Right atrium auricular region (tissue), 2 donors: ENCODE results near the gene DDX53. TPM values are rescaled to one million over a fixed set of nuclear protein-coding genes. Genes with fewer than 3 reads are reported as not detected.

Experiments used
- DNase-seq: peaks from one replicate; pipeline ENCODE4 v3.0.0-alpha.2; 2019; ENCODE audit warnings: low spot score
- H3K27ac ChIP-seq, 2 donors: fragments of 200-600 bp; sonication (generic); 1 replicate in 1 of 2; 2 replicates in 1 of 2; pipeline ENCODE4 v1.5.1; 2016 to 2019
- H3K27me3 ChIP-seq, 2 donors: fragments of 200-600 bp; sonication (generic); one replicate each; pipeline versions ENCODE4 v1.5.1 to v1.6.0; 2017 to 2019
- H3K36me3 ChIP-seq: fragments of 200-600 bp; sonication (generic); one replicate; pipeline ENCODE4 v1.5.1; 2016
- H3K4me1 ChIP-seq, 2 donors: fragments of 200-600 bp; sonication (generic); one replicate each; pipeline versions ENCODE4 v1.5.1 to v1.6.0; 2017 to 2019
- H3K4me3 ChIP-seq, 2 donors: fragments of 200-600 bp; sonication (generic); 1 replicate in 1 of 2; 2 replicates in 1 of 2; pipeline ENCODE4 v1.5.1; 2017 to 2019; ENCODE audit warnings: mild to moderate bottlenecking in 1 of 2, moderate library complexity in 1 of 2
- H3K9me3 ChIP-seq, 2 donors: fragments of 200-600 bp; sonication (generic); one replicate each; pipeline ENCODE4 v1.5.1; 2019
- total RNA-seq, 2 donors: library from RNA; depleted of rRNA; stranded (reverse); fragments of >200 nt; gene quantifications; one replicate each; pipeline ENCODE4 v1.1.0, GENCODE V29; 2016
- TF ChIP-seq, protein P1 (sequence below), 2 donors: fragments of 200-600 bp; sonication (generic); IDR thresholded peaks; one replicate each; pipeline ENCODE4 v1.5.1; 2019; ENCODE audit warnings: antibody characterized with exemption in 2 of 2

DDX53 gene
- total RNA-seq, 2 donors from 2014 or later: not detected

DNA sequence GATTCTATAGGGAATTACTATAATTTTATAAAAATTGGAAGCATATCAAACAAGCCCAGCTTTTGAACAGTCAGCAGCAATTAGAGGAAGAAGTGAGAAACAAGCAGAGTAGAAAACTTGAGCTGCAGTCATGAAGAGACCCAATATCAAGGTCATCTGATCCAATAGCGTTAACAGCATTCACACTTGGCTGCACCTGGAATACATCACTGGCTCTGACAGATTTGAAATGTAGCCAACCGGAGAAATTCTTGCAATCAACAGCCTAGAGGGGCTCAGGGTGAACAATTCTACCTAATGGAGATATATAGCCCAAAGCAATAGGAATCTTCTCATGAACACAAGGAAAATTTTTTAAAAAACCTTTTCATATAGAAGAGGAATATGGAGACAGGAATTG, 13.6 kb downstream of the DDX53 start:
- Histone ChIP-seq H3K4me3 (no peak overlapping the region), H3K27ac (no peak overlapping the region), H3K27me3 (no peaks in the 10 kb centered on the region), H3K4me1 (no peaks in the 10 kb centered on the region), H3K9me3 (no peaks in the 10 kb centered on the region), H3K36me3 (no peaks in the 10 kb centered on the region)
- TF ChIP-seq, protein P1, sequence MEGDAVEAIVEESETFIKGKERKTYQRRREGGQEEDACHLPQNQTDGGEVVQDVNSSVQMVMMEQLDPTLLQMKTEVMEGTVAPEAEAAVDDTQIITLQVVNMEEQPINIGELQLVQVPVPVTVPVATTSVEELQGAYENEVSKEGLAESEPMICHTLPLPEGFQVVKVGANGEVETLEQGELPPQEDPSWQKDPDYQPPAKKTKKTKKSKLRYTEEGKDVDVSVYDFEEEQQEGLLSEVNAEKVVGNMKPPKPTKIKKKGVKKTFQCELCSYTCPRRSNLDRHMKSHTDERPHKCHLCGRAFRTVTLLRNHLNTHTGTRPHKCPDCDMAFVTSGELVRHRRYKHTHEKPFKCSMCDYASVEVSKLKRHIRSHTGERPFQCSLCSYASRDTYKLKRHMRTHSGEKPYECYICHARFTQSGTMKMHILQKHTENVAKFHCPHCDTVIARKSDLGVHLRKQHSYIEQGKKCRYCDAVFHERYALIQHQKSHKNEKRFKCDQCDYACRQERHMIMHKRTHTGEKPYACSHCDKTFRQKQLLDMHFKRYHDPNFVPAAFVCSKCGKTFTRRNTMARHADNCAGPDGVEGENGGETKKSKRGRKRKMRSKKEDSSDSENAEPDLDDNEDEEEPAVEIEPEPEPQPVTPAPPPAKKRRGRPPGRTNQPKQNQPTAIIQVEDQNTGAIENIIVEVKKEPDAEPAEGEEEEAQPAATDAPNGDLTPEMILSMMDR (IDR thresholded peaks at IDR 0.05): no peak
- no peak for DNase-seq

DNA sequence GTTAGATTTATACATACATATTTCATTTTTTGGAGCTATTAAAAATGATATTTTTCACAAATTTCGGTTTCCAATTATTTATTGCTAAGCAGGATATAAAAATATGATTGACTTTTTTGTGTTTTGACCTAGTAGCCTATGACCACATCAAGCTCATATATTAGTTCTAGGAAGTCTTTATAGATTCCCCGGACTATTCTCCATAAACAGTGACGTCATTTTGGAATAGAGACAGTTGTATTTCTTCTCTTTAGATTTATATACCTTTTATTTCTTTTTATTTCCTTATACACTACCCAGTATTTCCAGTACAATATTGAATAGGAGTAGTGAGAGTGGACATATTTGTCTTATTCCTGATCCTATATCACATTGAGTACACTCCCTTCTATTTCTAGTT, 31.8 kb downstream of the DDX53 start:
- Histone ChIP-seq H3K4me3 (no peak overlapping the region), H3K9me3 (no peaks in the 10 kb centered on the region), H3K27me3 (no peaks in the 10 kb centered on the region), H3K27ac (no peak overlapping the region), H3K4me1 (no peaks in the 10 kb centered on the region), H3K36me3 (no peaks in the 10 kb centered on the region)
- TF ChIP-seq, protein P1 (IDR thresholded peaks at IDR 0.05): no peak
- no peak for DNase-seq

DNA sequence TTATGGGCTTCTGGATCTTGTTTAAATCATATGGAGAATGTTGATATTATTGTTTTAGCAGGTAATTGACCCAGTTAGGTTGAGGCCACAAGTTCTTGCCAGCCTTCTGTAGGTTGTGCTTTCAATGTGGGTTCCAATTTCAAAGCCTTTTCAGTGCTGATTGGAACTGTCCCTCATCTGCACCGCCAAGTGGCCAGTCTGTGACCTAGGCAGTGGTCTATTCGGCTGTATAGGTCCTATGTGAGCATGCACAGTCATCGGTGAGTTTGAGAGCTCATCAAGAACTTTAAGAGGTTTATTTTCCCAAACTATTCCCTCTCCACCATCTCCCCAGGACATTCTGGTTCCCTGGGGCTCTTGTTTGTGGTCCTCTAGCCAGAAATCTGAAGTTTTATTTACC, 35.7 kb downstream of the DDX53 start:
- Histone ChIP-seq H3K4me3 (no peak overlapping the region), H3K36me3 (no peaks in the 10 kb centered on the region), H3K4me1 (no peaks in the 10 kb centered on the region), H3K9me3 (no peaks in the 10 kb centered on the region), H3K27me3 (no peaks in the 10 kb centered on the region), H3K27ac (no peak overlapping the region)
- TF ChIP-seq, protein P1 (IDR thresholded peaks at IDR 0.05): no peak
- no peak for DNase-seq

DNA sequence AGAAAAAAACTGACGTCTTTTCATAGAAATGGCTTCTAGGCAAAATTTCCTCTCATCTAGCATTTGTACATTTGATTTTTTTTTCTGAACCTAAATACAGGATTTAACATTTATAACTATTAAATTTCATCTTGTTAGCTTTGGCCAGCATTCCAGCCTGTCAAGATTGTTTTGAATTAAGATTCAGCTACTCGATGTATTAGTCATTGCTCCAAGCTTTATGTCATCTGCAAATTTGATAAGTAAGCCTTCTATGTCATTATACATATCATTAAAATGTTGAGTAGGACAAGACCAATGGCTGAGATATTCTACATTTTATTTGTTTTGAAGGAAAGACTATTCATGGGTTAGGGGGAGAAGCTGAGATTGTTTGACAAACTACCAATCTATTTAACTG, 46.7 kb downstream of the DDX53 start:
- no peak for DNase-seq
- Histone ChIP-seq H3K9me3 (no peaks in the 10 kb centered on the region), H3K4me1 (no peaks in the 10 kb centered on the region), H3K27me3 (no peaks in the 10 kb centered on the region), H3K36me3 (no peaks in the 10 kb centered on the region), H3K4me3 (no peak overlapping the region), H3K27ac (no peak overlapping the region)
- TF ChIP-seq, protein P1 (IDR thresholded peaks at IDR 0.05): no peak

DNA sequence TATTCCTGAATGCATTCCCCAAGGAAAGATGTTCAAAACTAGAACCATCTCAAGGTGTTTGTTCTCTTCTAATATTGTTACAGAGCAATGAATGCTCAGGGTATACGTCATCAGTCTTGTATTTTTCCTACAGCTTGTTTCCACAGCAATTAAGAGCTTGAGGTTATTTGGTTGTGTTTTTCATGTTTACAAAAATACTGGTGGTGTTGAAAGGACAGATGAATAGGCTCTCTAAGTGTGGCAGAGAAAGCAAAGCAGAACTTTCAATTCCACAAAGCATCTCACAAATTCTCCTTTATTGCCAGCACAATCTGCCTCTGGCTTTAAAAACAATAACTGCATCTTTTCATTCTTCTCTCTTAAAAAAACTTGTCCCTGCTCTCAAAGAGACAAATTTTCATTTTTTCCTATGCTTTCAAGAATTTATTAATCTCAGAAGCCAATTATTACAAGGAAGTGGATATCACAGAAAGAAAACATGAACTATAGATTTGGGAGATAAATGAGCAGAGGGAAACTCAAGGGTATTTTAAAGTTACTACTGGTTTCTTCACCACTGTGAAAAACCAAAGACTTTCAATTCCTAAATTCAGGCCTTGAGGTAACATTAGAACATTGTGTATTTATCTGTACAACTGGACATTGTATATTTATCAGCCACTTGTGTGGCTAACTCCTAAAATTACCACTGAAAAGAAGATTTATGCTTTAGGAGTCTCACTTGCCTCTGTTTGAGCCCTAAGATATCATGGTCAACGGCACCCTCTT, 49.2 kb downstream of the DDX53 start:
- Histone ChIP-seq H3K9me3 (no peaks in the 10 kb centered on the region), H3K4me1 (no peaks in the 10 kb centered on the region), H3K27ac (no peak overlapping the region), H3K27me3 (no peaks in the 10 kb centered on the region), H3K36me3 (no peaks in the 10 kb centered on the region), H3K4me3 (no peak overlapping the region)
- TF ChIP-seq, protein P1 (IDR thresholded peaks at IDR 0.05): no peak
- no peak for DNase-seq

DNA sequence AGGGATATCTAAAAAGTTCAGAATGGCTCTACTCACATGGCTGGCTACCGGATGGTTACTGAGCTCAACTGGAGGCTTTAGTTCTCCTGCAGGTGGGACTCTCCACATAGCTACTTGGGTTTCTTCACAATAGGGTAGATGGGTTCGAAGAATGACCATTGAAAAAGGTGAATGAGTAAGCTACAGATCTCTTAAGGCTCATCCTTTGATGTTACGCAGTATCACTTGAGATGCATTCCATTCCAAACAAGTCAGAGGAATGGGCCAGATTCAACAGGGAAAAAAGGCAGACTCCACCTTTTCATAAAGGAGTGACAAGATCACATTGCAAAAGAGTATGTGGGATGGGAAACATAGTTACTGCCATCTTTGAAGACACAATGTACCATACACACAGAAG, 52.6 kb downstream of the DDX53 start:
- Histone ChIP-seq H3K4me3 (no peak overlapping the region), H3K36me3 (no peaks in the 10 kb centered on the region), H3K27ac (no peak overlapping the region), H3K4me1 (no peaks in the 10 kb centered on the region), H3K9me3 (no peaks in the 10 kb centered on the region), H3K27me3 (no peaks in the 10 kb centered on the region)
- DNase-seq: no peak
- TF ChIP-seq, protein P1 (IDR thresholded peaks at IDR 0.05): no peak
